ENCODE results near the gene GPR161.
"Not testable (repeated sequence)": the region's sequence is repeated elsewhere in the genome, so short reads cannot be mapped to it uniquely, and the experiment has no call there.

The GPR161 gene

GRCh38 chr1:168087696-168088095 lies 49.0 kb downstream of the GPR161 start:
- no peak for DNase-seq

- no peak for DNase-seq
Observed at GRCh38 chr1:168086438-168086837, 50.3 kb downstream of the GPR161 start.

GRCh38 chr1:168085401-168085872 lies 51.3 kb downstream of the GPR161 start:
- no peak for DNase-seq

GRCh38 chr1:168084396-168085231 lies 52.1 kb downstream of the GPR161 start:
- DNase-seq = peak; percentile 46

GRCh38 chr1:168083456-168084325 lies 53.0 kb downstream of the GPR161 start:
- DNase-seq = no peak

- peak; percentile 44 for DNase-seq
Observed at GRCh38 chr1:168082008-168082876, 54.5 kb downstream of the GPR161 start.

- DNase-seq = no peak
Observed at GRCh38 chr1:168081373-168082007, 55.2 kb downstream of the GPR161 start.

- no peak for DNase-seq
Observed at GRCh38 chr1:168079761-168080160, 57.0 kb downstream of the GPR161 start.

- DNase-seq = no peak
Observed at GRCh38 chr1:168069384-168069783, 67.3 kb downstream of the GPR161 start.

- no peak for DNase-seq
Observed at GRCh38 chr1:168065506-168065905, 71.2 kb downstream of the GPR161 start.

- no peak for DNase-seq
Observed at GRCh38 chr1:168064216-168064615, 72.5 kb downstream of the GPR161 start.

GRCh38 chr1:168057921-168058320 lies 78.8 kb downstream of the GPR161 start:
- no peak for DNase-seq

GRCh38 chr1:168057355-168057754 lies 79.4 kb downstream of the GPR161 start:
- no peak for DNase-seq

- DNase-seq = not testable (repeated sequence)
Observed at GRCh38 chr1:168056152-168056551, 80.6 kb downstream of the GPR161 start.

- DNase-seq = no peak
Observed at GRCh38 chr1:168054117-168054516, 82.6 kb downstream of the GPR161 start.

GRCh38 chr1:168053681-168054080 lies 83.0 kb downstream of the GPR161 start:
- DNase-seq = no peak

GRCh38 chr1:168050880-168051279 lies 85.8 kb downstream of the GPR161 start:
- no peak for DNase-seq

GRCh38 chr1:168050307-168050706 lies 86.4 kb downstream of the GPR161 start:
- DNase-seq = no peak

GRCh38 chr1:168045311-168045710 lies 91.4 kb downstream of the GPR161 start:
- DNase-seq = no peak

GRCh38 chr1:168042362-168042761 lies 94.4 kb downstream of the GPR161 start:
- DNase-seq = no peak

- DNase-seq = no peak
Observed at GRCh38 chr1:168035345-168035744, 101.4 kb downstream of the GPR161 start.

GRCh38 chr1:168032029-168032428 lies 104.7 kb downstream of the GPR161 start:
- DNase-seq = no peak

Data from right kidney (tissue), 1 donor.